Hematopoietic multipotent progenitor cell treated with erythropoietin and hydrocortisone succinate and interleukin-3 and kit ligand, for 17 days (in vitro differentiated cells): ENCODE results near the gene CAMSAP1.
"Not testable (repeated sequence)": the region's sequence is repeated elsewhere in the genome, so short reads cannot be mapped to it uniquely, and the experiment has no call there.

Experiments
- DNase-seq: peaks from one replicate; pipeline ENCODE4 v3.0.0-alpha.2; 2015; ENCODE audit warnings: low spot score

Gene CAMSAP1

GRCh38 chr9:135901031-135901758 lies 6.2 kb downstream of the CAMSAP1 start:
- DNase-seq = no peak

GRCh38 chr9:135898634-135899407 lies 8.5 kb downstream of the CAMSAP1 start:
- DNase-seq = no peak

- DNase-seq = no peak
Measured at GRCh38 chr9:135896626-135897025, 10.7 kb downstream of the CAMSAP1 start.

GRCh38 chr9:135896205-135896604 lies 11.1 kb downstream of the CAMSAP1 start:
- DNase-seq = no peak

- DNase-seq = no peak
Measured at GRCh38 chr9:135895202-135895848, 12.0 kb downstream of the CAMSAP1 start.

GRCh38 chr9:135893104-135893503 lies 14.2 kb downstream of the CAMSAP1 start:
- no peak for DNase-seq

GRCh38 chr9:135892327-135892726 lies 15.0 kb downstream of the CAMSAP1 start:
- DNase-seq = not testable (repeated sequence)

- DNase-seq = no peak
Measured at GRCh38 chr9:135891027-135891631, 16.2 kb downstream of the CAMSAP1 start.

- DNase-seq = no peak
Measured at GRCh38 chr9:135890190-135891026, 16.9 kb downstream of the CAMSAP1 start.

GRCh38 chr9:135889564-135890189 lies 17.7 kb downstream of the CAMSAP1 start:
- DNase-seq = no peak

- DNase-seq = no peak
Measured at GRCh38 chr9:135888766-135889394, 18.5 kb downstream of the CAMSAP1 start.

- no peak for DNase-seq
Measured at GRCh38 chr9:135888126-135888765, 19.1 kb downstream of the CAMSAP1 start.

GRCh38 chr9:135887585-135888050 lies 19.7 kb downstream of the CAMSAP1 start:
- DNase-seq = no peak

- DNase-seq = no peak
Measured at GRCh38 chr9:135887021-135887507, 20.3 kb downstream of the CAMSAP1 start.

- no peak for DNase-seq
Measured at GRCh38 chr9:135886147-135886981, 21.0 kb downstream of the CAMSAP1 start.

- DNase-seq = no peak
Measured at GRCh38 chr9:135885100-135885853, 22.1 kb downstream of the CAMSAP1 start.

GRCh38 chr9:135884328-135885035 lies 22.9 kb downstream of the CAMSAP1 start:
- DNase-seq = no peak
